WERI-Rb-1 (cell line): ENCODE data around the gene ITPRID2.

Source experiments
- DNase-seq: peaks from one replicate; pipeline ENCODE4 v3.0.0-alpha.2; 2020
- H3K27ac ChIP-seq: fragments of 250-450 bp; sonication (Bioruptor Pico); 2 replicates; pipeline ENCODE4 v1.5.1; 2020; ENCODE audit warnings: mild to moderate bottlenecking, moderate library complexity
- H3K27me3 ChIP-seq: fragments of 250-450 bp; sonication (Bioruptor Pico); 2 replicates; pipeline ENCODE4 v1.5.1; 2021; ENCODE audit warnings: mild to moderate bottlenecking, low read depth, moderate library complexity; ENCODE audit not compliant: insufficient read depth, severe bottlenecking
- H3K36me3 ChIP-seq: fragments of 250-450 bp; sonication (Bioruptor Pico); 2 replicates; pipeline ENCODE4 v1.5.1; 2020; ENCODE audit warnings: mild to moderate bottlenecking, moderate library complexity
- H3K4me3 ChIP-seq: 2 replicates; pipeline ENCODE4 v1.5.1; 2011; ENCODE audit warnings: low read depth, mild to moderate bottlenecking, control low read depth, low read length
- H3K9me3 ChIP-seq: fragments of 250-450 bp; sonication (Bioruptor Pico); 2 replicates; pipeline ENCODE4 v1.5.1; 2021; ENCODE audit warnings: mild to moderate bottlenecking, moderate library complexity; ENCODE audit not compliant: severe bottlenecking
- TF ChIP-seq, protein P1 (sequence below): IDR thresholded peaks from 2 replicates; pipeline ENCODE4 v1.5.1; 2011; ENCODE audit warnings: low read depth, mild to moderate bottlenecking, control low read depth, inconsistent platforms, low read length

ITPRID2 gene

DNA sequence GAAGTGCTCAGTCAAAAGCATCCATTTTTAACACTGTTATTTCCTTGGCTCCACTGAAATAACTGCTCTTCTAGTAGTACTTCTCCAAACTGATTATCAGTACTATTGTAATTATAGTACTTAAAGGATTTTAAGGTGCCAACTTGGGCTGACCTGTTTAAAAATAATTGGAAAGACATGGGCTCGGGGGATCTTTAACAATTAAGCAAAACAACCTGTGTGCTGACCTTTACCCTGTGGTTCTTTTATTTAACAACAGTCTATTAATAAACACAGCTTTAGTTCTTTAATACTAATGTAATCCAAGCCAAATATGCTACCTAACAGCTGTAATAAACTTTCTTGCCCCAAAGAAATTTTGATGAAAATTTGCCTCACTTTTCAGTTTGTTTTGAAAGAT, 6.9 kb upstream of the ITPRID2 start:
- TF ChIP-seq, protein P1, sequence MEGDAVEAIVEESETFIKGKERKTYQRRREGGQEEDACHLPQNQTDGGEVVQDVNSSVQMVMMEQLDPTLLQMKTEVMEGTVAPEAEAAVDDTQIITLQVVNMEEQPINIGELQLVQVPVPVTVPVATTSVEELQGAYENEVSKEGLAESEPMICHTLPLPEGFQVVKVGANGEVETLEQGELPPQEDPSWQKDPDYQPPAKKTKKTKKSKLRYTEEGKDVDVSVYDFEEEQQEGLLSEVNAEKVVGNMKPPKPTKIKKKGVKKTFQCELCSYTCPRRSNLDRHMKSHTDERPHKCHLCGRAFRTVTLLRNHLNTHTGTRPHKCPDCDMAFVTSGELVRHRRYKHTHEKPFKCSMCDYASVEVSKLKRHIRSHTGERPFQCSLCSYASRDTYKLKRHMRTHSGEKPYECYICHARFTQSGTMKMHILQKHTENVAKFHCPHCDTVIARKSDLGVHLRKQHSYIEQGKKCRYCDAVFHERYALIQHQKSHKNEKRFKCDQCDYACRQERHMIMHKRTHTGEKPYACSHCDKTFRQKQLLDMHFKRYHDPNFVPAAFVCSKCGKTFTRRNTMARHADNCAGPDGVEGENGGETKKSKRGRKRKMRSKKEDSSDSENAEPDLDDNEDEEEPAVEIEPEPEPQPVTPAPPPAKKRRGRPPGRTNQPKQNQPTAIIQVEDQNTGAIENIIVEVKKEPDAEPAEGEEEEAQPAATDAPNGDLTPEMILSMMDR: no peak
- no peak for DNase-seq
- Histone ChIP-seq H3K9me3 (no peaks in the 10 kb centered on the region), H3K36me3 (no peaks in the 10 kb centered on the region), H3K27me3 (no peaks in the 10 kb centered on the region), H3K4me3 (no peak overlapping the region), H3K27ac (no peak overlapping the region)

DNA sequence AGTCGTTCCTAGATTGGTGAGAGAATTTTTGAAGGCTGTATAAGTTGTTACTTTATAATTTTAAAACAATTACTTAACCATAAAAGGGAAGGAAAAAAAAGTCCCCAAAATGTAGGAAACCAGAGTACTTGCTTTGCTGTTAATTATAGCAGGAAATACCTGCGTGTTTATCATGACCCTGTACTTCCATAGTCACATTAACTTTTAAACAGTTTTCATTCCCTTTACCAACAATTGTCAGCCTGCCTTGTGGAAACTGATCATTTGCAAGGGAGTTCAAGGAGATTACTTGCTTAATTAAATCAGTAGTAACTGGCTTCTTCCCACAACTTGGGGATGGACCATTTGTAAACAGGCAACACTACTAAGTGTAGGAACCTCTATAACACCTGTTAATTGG, 6.4 kb upstream of the ITPRID2 start:
- TF ChIP-seq, protein P1: no peak
- no peak overlapping the region for H3K4me3 ChIP-seq
- H3K27me3 ChIP-seq: no peaks in the 10 kb centered on the region
- no peak for DNase-seq
- no peaks in the 10 kb centered on the region for H3K9me3 ChIP-seq
- H3K27ac ChIP-seq: no peak overlapping the region
- no peaks in the 10 kb centered on the region for H3K36me3 ChIP-seq

DNA sequence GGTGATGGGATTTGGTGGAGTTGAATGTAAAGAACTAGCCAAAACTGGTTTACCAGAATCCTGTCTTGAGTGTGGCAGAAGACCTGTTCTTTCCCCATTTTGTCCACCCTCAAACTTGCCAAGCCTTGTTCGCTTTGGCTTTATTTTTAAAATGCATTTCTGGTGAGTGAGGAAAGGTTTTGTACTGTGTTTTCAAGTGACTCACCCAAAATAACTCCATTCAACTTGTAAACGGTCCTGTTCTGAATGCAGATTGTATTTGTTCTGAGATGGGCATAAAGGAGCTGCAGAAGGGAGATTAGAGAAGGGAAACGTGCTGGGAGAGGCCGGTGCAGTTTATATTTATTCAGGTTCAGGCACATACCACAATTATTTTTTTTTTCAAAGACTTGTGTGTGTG, 5.3 kb upstream of the ITPRID2 start:
- Histone ChIP-seq H3K36me3 (no peaks in the 10 kb centered on the region), H3K4me3 (no peak overlapping the region), H3K27me3 (no peaks in the 10 kb centered on the region), H3K9me3 (no peaks in the 10 kb centered on the region), H3K27ac (no peak overlapping the region)
- TF ChIP-seq, protein P1: no peak
- DNase-seq: no peak

DNA sequence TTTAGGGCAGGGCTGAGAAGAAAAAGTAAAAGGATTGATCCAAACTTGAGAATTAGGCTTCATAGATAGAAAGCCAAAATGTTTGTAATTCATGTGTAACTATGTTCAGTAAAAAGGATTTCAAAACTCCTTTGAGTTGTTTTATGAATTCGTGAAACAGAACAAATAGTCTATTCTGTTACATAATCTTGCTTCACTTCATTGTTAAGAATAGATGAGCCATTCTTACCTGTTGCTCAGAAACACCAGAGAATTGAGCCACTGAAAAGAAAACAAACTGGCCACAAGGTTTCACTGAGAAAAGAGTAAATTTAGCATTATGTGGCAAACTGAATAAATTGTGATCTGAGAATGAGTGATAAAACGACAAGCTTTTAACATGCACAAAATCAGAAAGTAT, 4.5 kb upstream of the ITPRID2 start:
- no peak for DNase-seq
- Histone ChIP-seq H3K4me3 (no peak overlapping the region), H3K27ac (no peak overlapping the region), H3K36me3 (no peaks in the 10 kb centered on the region), H3K9me3 (no peaks in the 10 kb centered on the region), H3K27me3 (no peaks in the 10 kb centered on the region)
- TF ChIP-seq, protein P1: no peak

DNA sequence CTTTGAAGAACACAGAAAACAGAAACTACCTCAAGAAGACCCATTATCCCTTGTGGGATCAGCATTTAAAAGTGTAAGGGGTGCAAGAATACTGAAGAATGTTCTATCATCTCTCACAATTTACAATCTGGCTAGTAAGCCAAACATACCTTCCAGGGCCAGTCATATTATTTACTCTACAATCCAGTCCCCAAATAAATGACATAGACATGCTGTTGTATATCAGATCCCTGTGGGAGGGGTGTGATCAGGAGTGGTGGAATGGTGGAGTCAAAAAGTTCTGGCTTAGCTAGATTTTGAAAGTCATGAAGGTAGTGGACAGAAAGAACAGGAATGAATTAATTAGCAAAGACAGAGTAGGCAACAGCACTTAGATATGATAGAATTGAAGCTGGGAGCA, 1.8 kb upstream of the ITPRID2 start:
- TF ChIP-seq, protein P1: no peak
- no peak overlapping the region for H3K27ac ChIP-seq

DNA sequence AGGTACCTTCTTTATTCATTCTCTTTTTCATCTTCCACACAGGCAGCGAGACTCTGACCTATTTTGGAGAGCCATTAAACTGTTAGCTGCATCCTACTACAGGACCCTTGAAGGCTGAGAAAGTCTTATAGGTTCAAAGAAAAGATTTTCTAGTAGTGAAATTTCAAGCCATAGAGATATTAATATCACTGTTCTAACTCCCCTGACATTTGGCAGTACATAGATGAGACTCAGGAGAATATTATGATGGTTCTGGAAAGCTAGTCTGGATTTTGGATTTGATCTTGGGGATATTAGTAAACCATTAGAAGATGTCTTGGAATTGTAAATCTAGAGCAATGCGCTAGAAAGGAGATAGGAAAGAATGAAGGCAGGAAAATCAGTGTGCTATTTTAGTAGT, 1.3 kb upstream of the ITPRID2 start:
- DNase-seq: no peak
- no peak overlapping the region for H3K27ac ChIP-seq
- no peak overlapping the region for H3K4me3 ChIP-seq
- H3K36me3 ChIP-seq: peaks cover 9% of the 10 kb centered on the region
- H3K9me3 ChIP-seq: no peaks in the 10 kb centered on the region
- H3K27me3 ChIP-seq: no peaks in the 10 kb centered on the region
- TF ChIP-seq, protein P1: no peak

More for the DNA sequence above, 1.8 kb upstream of the ITPRID2 start:
- H3K4me3 ChIP-seq: no peak overlapping the region
- no peak for DNase-seq
- no peaks in the 10 kb centered on the region for H3K9me3 ChIP-seq
- H3K36me3 ChIP-seq: peaks cover 9% of the 10 kb centered on the region
- H3K27me3 ChIP-seq: no peaks in the 10 kb centered on the region
